C4-2B (cell line): ENCODE measurements around the gene GADL1.

ENCODE experiments used
- ZFX ChIP-seq: fragments of 450-650 bp; IDR thresholded peaks from 2 replicates; pipeline ENCODE4 v1.6.1; 2017
- TF ChIP-seq, protein P1 (sequence below): fragments of 450-650 bp; conservative IDR thresholded peaks from 2 replicates; pipeline ENCODE4 v1.5.1; 2017; ENCODE audit warnings: mild to moderate bottlenecking

DNA sequence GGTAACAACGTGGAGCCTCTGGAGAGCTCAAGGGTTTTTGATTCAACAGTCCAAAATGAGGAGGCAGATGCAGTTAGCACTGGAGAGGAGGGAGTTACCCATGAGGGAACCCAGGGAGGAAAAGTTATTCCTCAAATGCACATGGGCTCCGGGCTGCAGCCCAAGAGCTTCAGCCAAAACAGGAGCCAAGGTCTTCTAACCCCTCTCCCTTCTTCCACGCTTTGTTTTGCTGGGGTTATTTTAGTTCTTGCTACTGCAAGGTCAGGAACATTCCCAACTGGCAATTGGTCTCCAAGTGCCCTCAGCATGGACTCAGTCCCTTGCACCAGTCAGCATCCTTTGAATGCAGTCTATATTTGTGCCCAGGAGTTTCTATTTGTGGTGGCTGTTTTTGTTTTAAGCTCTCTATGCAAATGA, 198.1 kb downstream of the GADL1 start:
- TF ChIP-seq, protein P1, sequence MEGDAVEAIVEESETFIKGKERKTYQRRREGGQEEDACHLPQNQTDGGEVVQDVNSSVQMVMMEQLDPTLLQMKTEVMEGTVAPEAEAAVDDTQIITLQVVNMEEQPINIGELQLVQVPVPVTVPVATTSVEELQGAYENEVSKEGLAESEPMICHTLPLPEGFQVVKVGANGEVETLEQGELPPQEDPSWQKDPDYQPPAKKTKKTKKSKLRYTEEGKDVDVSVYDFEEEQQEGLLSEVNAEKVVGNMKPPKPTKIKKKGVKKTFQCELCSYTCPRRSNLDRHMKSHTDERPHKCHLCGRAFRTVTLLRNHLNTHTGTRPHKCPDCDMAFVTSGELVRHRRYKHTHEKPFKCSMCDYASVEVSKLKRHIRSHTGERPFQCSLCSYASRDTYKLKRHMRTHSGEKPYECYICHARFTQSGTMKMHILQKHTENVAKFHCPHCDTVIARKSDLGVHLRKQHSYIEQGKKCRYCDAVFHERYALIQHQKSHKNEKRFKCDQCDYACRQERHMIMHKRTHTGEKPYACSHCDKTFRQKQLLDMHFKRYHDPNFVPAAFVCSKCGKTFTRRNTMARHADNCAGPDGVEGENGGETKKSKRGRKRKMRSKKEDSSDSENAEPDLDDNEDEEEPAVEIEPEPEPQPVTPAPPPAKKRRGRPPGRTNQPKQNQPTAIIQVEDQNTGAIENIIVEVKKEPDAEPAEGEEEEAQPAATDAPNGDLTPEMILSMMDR = no peak
- TF ChIP-seq ZFX = no peak
